ENCODE measurements around the gene PRIM1. TPM values are rescaled to one million over a fixed set of nuclear protein-coding genes. Genes with fewer than 3 reads are reported as not detected.

The PRIM1 gene
- total RNA-seq, 2 experiments from 2014 or later: 5.3 to 6.1 TPM

DNA sequence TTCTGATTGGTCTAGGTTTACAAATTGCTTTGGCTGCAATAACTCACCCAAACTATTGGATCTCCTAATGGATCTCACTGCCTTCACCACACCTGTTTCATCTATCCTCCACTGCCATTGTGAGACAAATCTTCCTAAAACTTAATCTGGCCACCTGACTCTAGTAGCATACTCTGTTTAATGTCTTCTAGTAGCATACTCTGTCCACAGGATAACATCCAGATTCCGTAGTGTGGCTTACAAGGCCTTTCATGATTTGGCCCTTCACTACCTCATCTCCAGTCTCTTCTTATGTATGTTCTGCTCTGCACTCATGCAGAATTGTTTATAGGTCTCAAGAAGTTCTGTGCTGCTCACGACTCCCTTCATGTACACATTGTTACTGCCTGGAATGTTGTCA lies 21.0 kb upstream of the PRIM1 start:
- TF ChIP-seq CTCF (IDR thresholded peaks at IDR 0.05): no peak
- Mint-ChIP-seq H3K4me3 (no peak overlapping the region), H3K9me3 (no peaks in the 10 kb centered on the region), H3K27ac (no peak overlapping the region), H3K4me1 (ENCODE audit: low read depth) (no peaks in the 10 kb centered on the region), H3K27me3 (no peaks in the 10 kb centered on the region), H3K36me3 (ENCODE audit: low read depth) (no peaks in the 10 kb centered on the region)
- Histone ChIP-seq H3K9me3 (ENCODE audit: control insufficient read depth in 1 of 2, insufficient read depth in 1 of 2, low read length in 2 of 2) (no peaks in the 10 kb centered on the region), H3K27ac (ENCODE audit: low read depth in 1 of 2, low read length in 2 of 2) (no peak overlapping the region), H3K4me3 (ENCODE audit: low read length) (no peak overlapping the region), H3K4me1 (ENCODE audit: insufficient read depth, low read length) (no peaks in the 10 kb centered on the region), H3K36me3 (ENCODE audit: insufficient read depth, low read length) (no peaks in the 10 kb centered on the region), H3K27me3 (ENCODE audit: control insufficient read depth in 1 of 2, insufficient read depth in 2 of 2, low read length in 2 of 2) (no peaks in the 10 kb centered on the region)
- no peak for DNase-seq
- POLR2A ChIA-PET: no interaction called here
- CTCF ChIA-PET: no interaction called here
- no peak for ATAC-seq (ENCODE audit: poor library complexity)
- intact Hi-C loops (cut with DNase I, micrococcal nuclease): no loop called here

GRCh38 chr12:56772625-56773024 lies 20.5 kb upstream of the PRIM1 start:
- no peaks in the 10 kb centered on the region for H3K36me3 Mint-ChIP-seq (ENCODE audit: low read depth)
- Histone ChIP-seq H3K9me3 (ENCODE audit: control insufficient read depth in 1 of 2, insufficient read depth in 1 of 2, low read length in 2 of 2) (no peaks in the 10 kb centered on the region), H3K4me3 (ENCODE audit: low read length) (no peak overlapping the region), H3K27me3 (ENCODE audit: control insufficient read depth in 1 of 2, insufficient read depth in 2 of 2, low read length in 2 of 2) (no peaks in the 10 kb centered on the region), H3K4me1 (ENCODE audit: insufficient read depth, low read length) (no peaks in the 10 kb centered on the region), H3K36me3 (ENCODE audit: insufficient read depth, low read length) (no peaks in the 10 kb centered on the region), H3K27ac (ENCODE audit: low read depth in 1 of 2, low read length in 2 of 2) (no peak overlapping the region)
- no peaks in the 10 kb centered on the region for H3K4me1 Mint-ChIP-seq (ENCODE audit: low read depth)
- TF ChIP-seq CTCF (IDR thresholded peaks at IDR 0.05): no peak
- ATAC-seq (ENCODE audit: poor library complexity) (no peak), DNase-seq (no peak)
- H3K9me3 Mint-ChIP-seq: no peaks in the 10 kb centered on the region
- H3K4me3 Mint-ChIP-seq: no peak overlapping the region
- intact Hi-C loops (cut with DNase I, micrococcal nuclease): no loop called here
- no peak overlapping the region for H3K27ac Mint-ChIP-seq
- CTCF ChIA-PET: no interaction called here
- no peaks in the 10 kb centered on the region for H3K27me3 Mint-ChIP-seq
- POLR2A ChIA-PET: no interaction called here

DNA sequence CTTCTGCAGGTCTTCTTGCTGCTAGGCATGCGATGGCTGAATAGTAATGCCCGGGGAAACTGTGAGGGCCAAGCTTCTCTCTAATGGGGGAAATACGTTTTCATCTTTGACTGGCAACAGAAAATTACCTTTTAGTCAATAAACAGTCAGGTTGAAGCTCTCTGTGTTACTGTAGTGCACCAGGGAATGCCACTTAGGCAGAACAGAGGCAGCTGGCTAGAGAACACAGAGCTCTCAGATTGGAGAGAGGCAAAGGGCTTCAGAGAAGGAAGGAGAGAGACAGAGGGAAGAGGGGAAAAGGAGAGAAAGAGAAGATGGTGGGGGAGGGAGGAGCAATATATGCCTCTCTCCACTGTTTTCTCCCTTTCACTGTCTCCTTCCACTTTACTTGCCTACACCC lies 17.7 kb upstream of the PRIM1 start:
- H3K4me1 Mint-ChIP-seq (ENCODE audit: low read depth): no peaks in the 10 kb centered on the region
- ChIA-PET CTCF (no interaction called here), POLR2A (no interaction called here)
- no peaks in the 10 kb centered on the region for H3K9me3 Mint-ChIP-seq
- Histone ChIP-seq H3K36me3 (ENCODE audit: insufficient read depth, low read length) (no peaks in the 10 kb centered on the region), H3K9me3 (ENCODE audit: control insufficient read depth in 1 of 2, insufficient read depth in 1 of 2, low read length in 2 of 2) (no peaks in the 10 kb centered on the region), H3K27me3 (ENCODE audit: control insufficient read depth in 1 of 2, insufficient read depth in 2 of 2, low read length in 2 of 2) (no peaks in the 10 kb centered on the region), H3K4me1 (ENCODE audit: insufficient read depth, low read length) (no peaks in the 10 kb centered on the region), H3K27ac (ENCODE audit: low read depth in 1 of 2, low read length in 2 of 2) (no peak overlapping the region), H3K4me3 (ENCODE audit: low read length) (no peak overlapping the region)
- H3K27ac Mint-ChIP-seq: no peak overlapping the region
- intact Hi-C loops (cut with DNase I, micrococcal nuclease): no loop called here
- TF ChIP-seq CTCF (IDR thresholded peaks at IDR 0.05): no peak
- no peak for ATAC-seq (ENCODE audit: poor library complexity)
- no peak overlapping the region for H3K4me3 Mint-ChIP-seq
- H3K36me3 Mint-ChIP-seq (ENCODE audit: low read depth): no peaks in the 10 kb centered on the region
- DNase-seq: no peak
- H3K27me3 Mint-ChIP-seq: no peaks in the 10 kb centered on the region
